ENCODE results near the gene PPP3CA. TPM values are rescaled to one million over a fixed set of nuclear protein-coding genes. Genes with fewer than 3 reads are reported as not detected.
"Not testable (repeated sequence)": the region's sequence is repeated elsewhere in the genome, so short reads cannot be mapped to it uniquely, and the experiment has no call there.

The PPP3CA gene
- total RNA-seq, 2 experiments from 2014 or later: 24.6 to 25.9 TPM

GRCh38 chr4:101183666-101184373 lies 163.5 kb downstream of the PPP3CA start:
- Mint-ChIP-seq H3K36me3 (ENCODE audit: low read depth) (peaks cover 13% of the 10 kb centered on the region), H3K4me3 (no peak overlapping the region), H3K9me3 (peaks cover 4% of the 10 kb centered on the region), H3K4me1 (peaks cover 3% of the 10 kb centered on the region), H3K27me3 (no peaks in the 10 kb centered on the region), H3K27ac (no peak overlapping the region)
- ChIA-PET CTCF (no interaction called here), POLR2A (no interaction called here)
- DNase-seq: no peak

DNA sequence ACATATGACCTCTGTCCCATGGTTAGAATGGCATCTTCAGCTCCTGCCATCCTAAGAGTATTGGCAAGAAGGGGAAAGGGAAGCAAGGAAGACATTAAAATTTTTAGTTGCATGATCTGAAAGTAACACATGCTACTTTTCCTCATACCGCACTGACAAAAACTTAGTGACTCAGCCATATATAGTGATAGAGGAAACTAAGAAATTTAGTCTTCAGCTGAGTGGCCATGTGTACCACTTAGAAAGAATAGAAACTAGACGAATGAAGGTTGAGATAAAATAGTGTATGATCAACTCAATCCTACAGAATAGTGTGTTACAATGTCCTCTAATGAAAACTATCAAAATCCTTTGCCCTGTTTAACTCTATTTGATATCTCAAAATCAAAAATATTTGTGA lies 164.1 kb downstream of the PPP3CA start:
- H3K9me3 Mint-ChIP-seq: peaks cover 4% of the 10 kb centered on the region
- no peaks in the 10 kb centered on the region for H3K27me3 Mint-ChIP-seq
- POLR2A ChIA-PET: no interaction called here
- H3K27ac Mint-ChIP-seq: no peak overlapping the region
- H3K4me1 Mint-ChIP-seq: peaks cover 3% of the 10 kb centered on the region
- CTCF ChIA-PET: no interaction called here
- no peak overlapping the region for H3K4me3 Mint-ChIP-seq
- no peak for DNase-seq
- H3K36me3 Mint-ChIP-seq (ENCODE audit: low read depth): peaks cover 13% of the 10 kb centered on the region

GRCh38 chr4:101182688-101183087 lies 164.6 kb downstream of the PPP3CA start:
- H3K4me1 Mint-ChIP-seq, H3K9me3 Mint-ChIP-seq, H3K4me3 Mint-ChIP-seq, POLR2A ChIA-PET, DNase-seq, H3K27me3 Mint-ChIP-seq, H3K27ac Mint-ChIP-seq, CTCF ChIA-PET: not testable (repeated sequence)
- peaks cover 13% of the 10 kb centered on the region for H3K36me3 Mint-ChIP-seq (ENCODE audit: low read depth)

DNA sequence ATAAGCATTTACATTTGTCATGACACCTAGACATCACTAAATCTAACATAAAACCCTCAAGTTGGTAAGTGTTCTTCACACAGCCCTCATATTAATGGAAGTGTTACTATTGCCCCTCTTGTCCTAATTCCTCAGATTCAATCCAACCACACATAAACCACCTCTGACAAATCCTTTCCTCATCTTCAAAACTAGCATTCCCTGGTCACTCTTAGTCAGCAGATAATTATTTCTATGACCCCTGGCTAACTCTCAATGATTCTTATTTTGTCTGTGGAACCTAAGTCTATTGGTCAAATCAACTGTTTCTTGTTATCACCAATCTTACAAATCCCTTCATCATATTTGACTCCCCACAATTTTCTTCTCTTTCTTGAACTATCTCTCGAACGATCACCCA lies 168.6 kb downstream of the PPP3CA start:
- no peak overlapping the region for H3K27ac Mint-ChIP-seq
- DNase-seq: no peak
- no peaks in the 10 kb centered on the region for H3K4me1 Mint-ChIP-seq
- POLR2A ChIA-PET: no interaction called here
- CTCF ChIA-PET: no interaction called here
- H3K4me3 Mint-ChIP-seq: no peak overlapping the region
- H3K9me3 Mint-ChIP-seq: peaks cover 4% of the 10 kb centered on the region
- peaks cover 13% of the 10 kb centered on the region for H3K36me3 Mint-ChIP-seq (ENCODE audit: low read depth)
- H3K27me3 Mint-ChIP-seq: no peaks in the 10 kb centered on the region

GRCh38 chr4:101177154-101177553 lies 170.2 kb downstream of the PPP3CA start:
- H3K27me3 Mint-ChIP-seq: no peaks in the 10 kb centered on the region
- no peak overlapping the region for H3K27ac Mint-ChIP-seq
- no peak overlapping the region for H3K4me3 Mint-ChIP-seq
- H3K4me1 Mint-ChIP-seq: no peaks in the 10 kb centered on the region
- H3K9me3 Mint-ChIP-seq: no peaks in the 10 kb centered on the region
- peaks cover 6% of the 10 kb centered on the region for H3K36me3 Mint-ChIP-seq (ENCODE audit: low read depth)
- POLR2A ChIA-PET: no interaction called here
- CTCF ChIA-PET: no interaction called here
- DNase-seq: no peak

DNA sequence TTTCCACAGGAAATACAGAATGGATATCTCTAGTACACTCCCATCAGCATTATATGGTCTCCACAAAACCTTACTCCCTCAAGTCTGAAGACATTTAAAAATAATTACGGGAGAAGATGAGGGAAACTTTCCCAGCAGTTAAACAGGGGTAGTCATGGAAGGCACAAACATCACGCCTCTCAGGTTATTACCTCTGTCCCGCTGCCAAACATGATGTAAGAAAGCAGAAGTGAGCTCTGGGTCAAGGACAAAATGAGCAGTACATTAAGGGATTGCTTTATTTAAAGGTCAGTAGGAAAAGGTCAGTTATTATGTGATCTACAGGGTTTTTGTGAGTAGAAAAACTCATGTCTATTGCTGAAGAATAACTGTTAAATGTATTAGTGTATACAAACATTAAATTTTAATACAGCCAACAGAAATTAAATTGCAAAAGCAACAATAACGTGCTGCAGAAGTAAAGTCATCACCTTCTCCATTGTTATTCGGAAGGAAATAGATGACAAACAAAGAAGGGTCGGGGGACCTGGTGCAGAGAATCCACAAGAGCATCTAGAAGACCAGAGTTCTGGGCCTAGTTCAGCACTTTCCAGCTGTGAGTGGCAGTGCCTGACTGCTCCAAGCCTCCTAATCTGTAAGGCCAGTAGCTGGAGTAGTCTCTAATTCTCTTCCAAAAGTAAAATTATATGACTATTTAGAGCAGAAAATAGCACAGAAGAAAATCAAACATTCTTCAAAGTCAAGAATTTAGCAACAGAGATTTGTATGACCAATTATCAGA lies 171.2 kb downstream of the PPP3CA start:
- CTCF ChIA-PET: no interaction called here
- POLR2A ChIA-PET: no interaction called here
- Mint-ChIP-seq H3K4me1 (no peaks in the 10 kb centered on the region), H3K4me3 (no peak overlapping the region), H3K27ac (no peak overlapping the region), H3K36me3 (ENCODE audit: low read depth) (peaks cover 4% of the 10 kb centered on the region), H3K27me3 (no peaks in the 10 kb centered on the region), H3K9me3 (no peaks in the 10 kb centered on the region)
- no peak for DNase-seq

DNA sequence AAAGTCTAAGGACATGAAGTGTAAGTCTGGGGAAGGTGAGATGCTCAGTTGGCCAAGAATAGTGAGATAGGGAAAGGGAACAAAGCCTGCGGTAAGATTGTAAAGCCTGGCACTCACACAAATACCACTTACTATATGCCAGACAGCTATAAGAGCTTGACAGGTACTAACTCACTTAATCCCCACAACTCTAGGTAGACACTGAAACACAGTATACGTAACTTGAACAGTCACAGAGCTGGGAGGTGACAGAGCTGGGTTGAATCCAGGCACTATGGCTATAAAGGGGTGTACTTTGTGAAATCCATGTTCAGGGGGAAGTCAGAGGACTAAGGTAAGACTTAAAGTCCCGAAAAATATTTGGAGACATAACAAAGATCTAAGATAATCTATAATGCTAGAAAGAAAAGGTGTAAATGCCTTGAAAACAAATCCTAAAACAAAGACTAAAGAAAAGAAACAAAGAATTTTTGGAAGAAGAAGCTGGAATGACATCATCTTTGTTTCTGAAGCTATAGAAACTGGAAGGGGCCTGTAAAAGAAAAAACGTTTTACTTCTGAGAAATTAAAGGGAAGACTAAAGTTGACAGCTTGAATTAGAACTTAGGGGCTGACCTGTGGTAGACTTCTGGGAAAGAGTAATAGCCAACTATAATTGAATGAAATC lies 172.5 kb downstream of the PPP3CA start:
- Mint-ChIP-seq H3K4me1 (no peaks in the 10 kb centered on the region), H3K9me3 (no peaks in the 10 kb centered on the region), H3K27me3 (no peaks in the 10 kb centered on the region), H3K36me3 (ENCODE audit: low read depth) (peaks cover 2% of the 10 kb centered on the region), H3K4me3 (no peak overlapping the region), H3K27ac (no peak overlapping the region)
- ChIA-PET CTCF (no interaction called here), POLR2A (interaction anchor here (0.6 kb wide), 1 partner anchor 838 kb away, joined by 3 read pairs; no protein-coding TSS in a partner anchor)
- DNase-seq: no peak

DNA sequence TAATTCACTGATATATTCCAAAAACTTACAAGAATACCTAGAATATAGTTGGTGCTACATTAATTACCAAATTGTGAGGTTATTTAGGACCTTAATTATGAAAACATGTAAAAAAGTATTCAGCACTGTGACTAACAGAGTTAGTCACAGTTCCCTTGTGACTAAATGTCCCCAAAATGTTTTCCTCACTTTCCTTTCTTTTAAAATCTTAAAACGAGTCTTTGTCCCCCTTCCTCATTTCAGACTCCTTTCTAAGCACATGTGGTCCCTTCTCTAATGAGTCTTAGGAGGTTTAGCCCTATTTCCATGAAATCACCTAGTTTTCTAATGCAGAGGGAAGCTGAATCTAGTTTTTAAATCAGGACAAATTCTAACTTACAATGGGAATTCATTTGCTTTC lies 175.0 kb downstream of the PPP3CA start:
- Mint-ChIP-seq H3K4me1 (no peaks in the 10 kb centered on the region), H3K36me3 (ENCODE audit: low read depth) (no peaks in the 10 kb centered on the region), H3K27ac (no peak overlapping the region), H3K4me3 (no peak overlapping the region), H3K9me3 (no peaks in the 10 kb centered on the region), H3K27me3 (no peaks in the 10 kb centered on the region)
- no peak for DNase-seq
- POLR2A ChIA-PET: no interaction called here
- CTCF ChIA-PET: no interaction called here

DNA sequence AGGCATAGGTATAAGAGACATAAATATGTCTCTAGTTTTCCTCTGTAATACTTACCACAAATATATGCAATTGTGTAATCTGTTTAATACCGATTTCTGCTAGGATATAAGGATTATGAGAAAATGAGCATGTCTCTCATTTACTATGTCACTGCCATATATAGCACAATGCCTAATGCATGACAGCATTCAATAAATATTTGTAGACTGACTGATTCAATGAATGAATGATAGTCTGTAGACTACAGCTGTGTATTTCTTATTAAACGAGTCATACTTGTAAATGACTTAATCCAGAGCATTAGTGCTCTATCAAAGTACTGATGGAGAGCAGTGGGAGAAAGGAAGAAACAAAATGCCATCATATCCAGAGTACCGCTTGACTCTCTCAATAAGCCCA lies 175.6 kb downstream of the PPP3CA start:
- Mint-ChIP-seq H3K4me1 (no peaks in the 10 kb centered on the region), H3K9me3 (no peaks in the 10 kb centered on the region), H3K4me3 (no peak overlapping the region), H3K36me3 (ENCODE audit: low read depth) (no peaks in the 10 kb centered on the region), H3K27me3 (no peaks in the 10 kb centered on the region), H3K27ac (no peak overlapping the region)
- ChIA-PET CTCF (interaction anchor here (0.6 kb wide), 2 partner anchors 13 to 1455 kb away, joined by 3 to 4 read pairs; no protein-coding TSS in a partner anchor), POLR2A (no interaction called here)
- DNase-seq: no peak

DNA sequence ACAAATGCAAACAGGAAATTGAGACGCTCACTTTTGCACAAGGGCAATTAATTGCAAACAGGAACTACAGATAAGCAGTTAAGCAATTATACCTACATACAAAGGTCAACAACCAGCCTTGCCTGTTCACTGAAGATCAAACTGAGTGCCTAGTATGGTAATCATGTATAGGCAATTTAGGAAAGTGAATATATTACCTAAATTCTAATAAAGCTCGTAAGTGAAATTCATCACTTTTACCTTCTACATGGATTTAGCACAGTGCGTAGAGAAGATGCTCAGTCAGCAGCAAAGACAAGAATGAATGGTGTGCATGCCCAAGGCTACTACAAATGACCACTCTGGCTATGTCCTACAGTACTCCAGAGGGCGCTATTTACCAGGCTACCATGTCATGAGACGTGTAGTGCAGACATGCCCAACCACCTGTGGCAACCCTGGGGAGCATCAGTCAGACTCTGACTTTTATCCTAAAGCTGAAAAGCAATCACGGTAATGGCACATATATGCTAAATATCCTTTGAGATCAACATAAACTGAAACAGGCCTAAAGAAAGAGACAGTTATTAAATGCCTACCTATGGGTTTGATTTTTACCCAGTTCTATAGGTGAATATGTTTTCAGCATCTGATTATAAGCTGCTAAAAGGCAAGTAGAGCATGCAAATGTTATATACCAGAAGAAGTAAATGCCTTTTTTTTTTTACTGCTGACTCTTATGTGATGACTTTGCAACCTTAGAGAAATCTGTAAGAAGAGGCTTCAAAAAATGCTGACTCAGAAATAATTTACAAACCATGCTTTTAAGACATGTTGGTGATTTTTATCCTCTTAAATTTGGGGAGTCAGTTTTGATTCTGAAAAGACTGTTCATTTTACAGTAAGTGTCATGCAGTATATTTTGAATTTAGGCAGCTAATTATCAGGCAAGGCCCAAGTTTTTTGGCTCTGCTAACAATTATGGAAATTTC lies 178.0 kb downstream of the PPP3CA start:
- no peak overlapping the region for H3K27ac Mint-ChIP-seq
- no peaks in the 10 kb centered on the region for H3K36me3 Mint-ChIP-seq (ENCODE audit: low read depth)
- H3K4me3 Mint-ChIP-seq: no peak overlapping the region
- no peaks in the 10 kb centered on the region for H3K4me1 Mint-ChIP-seq
- no peaks in the 10 kb centered on the region for H3K9me3 Mint-ChIP-seq
- ChIA-PET POLR2A (no interaction called here), CTCF (interaction anchor here (0.6 to 1.0 kb wide), 5 partner anchors 12 to 566 kb away, joined by 3 to 5 read pairs (median 3); no protein-coding TSS in a partner anchor)
- no peaks in the 10 kb centered on the region for H3K27me3 Mint-ChIP-seq
- DNase-seq: peak; percentile 71

GRCh38 chr4:101163936-101164335 lies 183.4 kb downstream of the PPP3CA start:
- CTCF ChIA-PET: no interaction called here
- H3K9me3 Mint-ChIP-seq: no peaks in the 10 kb centered on the region
- DNase-seq: no peak
- H3K4me1 Mint-ChIP-seq: peaks cover 1% of the 10 kb centered on the region
- no peak overlapping the region for H3K4me3 Mint-ChIP-seq
- no peaks in the 10 kb centered on the region for H3K27me3 Mint-ChIP-seq
- H3K36me3 Mint-ChIP-seq (ENCODE audit: low read depth): no peaks in the 10 kb centered on the region
- POLR2A ChIA-PET: no interaction called here
- H3K27ac Mint-ChIP-seq: no peak overlapping the region

DNA sequence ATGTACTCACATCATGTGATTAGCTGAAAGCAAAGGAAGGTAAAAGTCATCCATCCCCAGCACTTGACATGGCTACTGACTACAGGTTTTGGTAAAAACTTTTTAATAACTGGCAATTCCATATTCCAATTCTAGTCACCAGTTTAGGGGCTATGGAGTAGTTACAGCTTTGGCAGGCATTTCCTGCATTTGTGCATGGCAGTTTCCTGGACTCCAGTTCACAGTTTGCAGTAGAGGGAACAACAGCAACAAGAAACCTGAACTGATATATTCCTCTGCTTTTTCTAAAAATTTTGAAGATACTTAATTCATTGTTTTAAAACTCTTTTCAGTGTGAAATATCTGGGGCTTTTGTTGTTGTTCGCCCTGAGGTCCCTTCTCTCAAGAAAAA lies 184.3 kb downstream of the PPP3CA start:
- CTCF ChIA-PET: no interaction called here

More for the DNA sequence above, 184.3 kb downstream of the PPP3CA start:
- Mint-ChIP-seq H3K4me3 (no peak overlapping the region), H3K4me1 (peaks cover 1% of the 10 kb centered on the region), H3K27ac (no peak overlapping the region), H3K36me3 (ENCODE audit: low read depth) (no peaks in the 10 kb centered on the region), H3K9me3 (no peaks in the 10 kb centered on the region), H3K27me3 (no peaks in the 10 kb centered on the region)
- DNase-seq: no peak
- POLR2A ChIA-PET: no interaction called here
